Nucleus accumbens (tissue), 56 donors: ENCODE results near the gene TAS2R4.
"Not testable (repeated sequence)": the region's sequence is repeated elsewhere in the genome, so short reads cannot be mapped to it uniquely, and the experiment has no call there.

Experiments used
- DNase-seq, 56 donors: peaks; one replicate each; lab custom pipeline; 2025; lab: John Stamatoyannopoulos, UW

TAS2R4 gene

DNA sequence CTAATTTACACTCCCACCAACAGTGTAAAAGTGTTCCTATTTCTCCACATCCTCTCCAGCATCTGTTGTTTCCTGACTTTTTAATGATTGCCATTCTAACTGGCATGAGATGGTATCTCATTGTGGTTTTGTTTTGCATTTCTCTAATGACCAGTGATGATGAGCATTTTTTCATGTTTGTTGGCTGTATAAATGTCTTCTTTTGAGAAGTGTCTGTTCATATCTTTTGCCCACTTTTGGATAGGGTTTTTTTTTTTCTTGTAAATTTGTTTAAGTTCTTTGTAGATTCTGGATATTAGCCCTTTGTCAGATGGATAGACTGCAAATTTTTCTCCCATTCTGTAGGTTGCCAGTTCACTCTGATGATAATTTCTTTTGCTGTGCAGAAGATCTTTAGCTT, 46.0 kb downstream of the TAS2R4 start:
- not testable (repeated sequence) for DNase-seq
